HUES6 (cell line): Measurements from ENCODE around the gene PTPA.

Experiments
- H3K27ac ChIP-seq: 2 replicates; pipeline ENCODE4 v1.7.0; 2013; ENCODE audit warnings: low read depth, mild to moderate bottlenecking, low read length, inconsistent platforms
- H3K27me3 ChIP-seq: 2 replicates; pipeline ENCODE4 v1.6.1; 2013; ENCODE audit warnings: low read length; ENCODE audit not compliant: control insufficient read depth, insufficient read depth
- H3K36me3 ChIP-seq: 2 replicates; pipeline ENCODE4 v1.6.1; 2013; ENCODE audit warnings: low read length; ENCODE audit not compliant: control insufficient read depth, insufficient read depth
- H3K4me1 ChIP-seq: 2 replicates; pipeline ENCODE4 v1.6.1; 2013; ENCODE audit warnings: low read length; ENCODE audit not compliant: control insufficient read depth, insufficient read depth
- H3K4me3 ChIP-seq: 2 replicates; pipeline ENCODE4 v1.5.1; 2013; ENCODE audit warnings: low read depth, low read length
- H3K9ac ChIP-seq: one replicate; pipeline ENCODE4 v1.6.1; 2013; ENCODE audit warnings: mild to moderate bottlenecking, low read length
- H3K9me3 ChIP-seq: 2 replicates; pipeline ENCODE4 v1.6.1; 2013; ENCODE audit warnings: low read depth, low read length; ENCODE audit not compliant: control insufficient read depth, insufficient read depth

The PTPA gene

DNA sequence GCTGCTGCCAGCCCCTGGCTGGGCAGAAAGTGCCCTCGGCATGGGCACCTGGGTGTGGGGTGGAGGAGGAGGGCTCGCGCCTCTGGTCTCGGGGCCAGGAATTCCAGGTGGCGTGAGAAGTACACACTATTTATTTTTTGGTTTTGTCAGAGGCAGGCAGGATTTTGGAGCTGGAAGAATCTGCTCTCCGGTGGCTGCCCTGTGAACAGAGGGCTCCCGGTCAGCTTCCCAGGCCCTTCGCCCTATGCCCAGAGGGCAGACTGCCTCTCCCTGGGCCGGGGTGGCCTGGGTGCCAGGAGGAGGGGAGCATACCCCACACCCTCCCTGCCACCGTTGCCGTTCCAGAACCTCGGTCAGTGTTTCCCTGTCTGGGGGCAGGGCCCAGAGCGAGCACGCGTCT, 22.0 kb upstream of the PTPA start:
- no peak overlapping the region for H3K4me3 ChIP-seq
- no peaks in the 10 kb centered on the region for H3K4me1 ChIP-seq
- H3K36me3 ChIP-seq: peaks cover 57% of the 10 kb centered on the region
- no peaks in the 10 kb centered on the region for H3K9me3 ChIP-seq
- H3K9ac ChIP-seq: no peak overlapping the region
- H3K27ac ChIP-seq: no peak overlapping the region
- H3K27me3 ChIP-seq: no peaks in the 10 kb centered on the region

DNA sequence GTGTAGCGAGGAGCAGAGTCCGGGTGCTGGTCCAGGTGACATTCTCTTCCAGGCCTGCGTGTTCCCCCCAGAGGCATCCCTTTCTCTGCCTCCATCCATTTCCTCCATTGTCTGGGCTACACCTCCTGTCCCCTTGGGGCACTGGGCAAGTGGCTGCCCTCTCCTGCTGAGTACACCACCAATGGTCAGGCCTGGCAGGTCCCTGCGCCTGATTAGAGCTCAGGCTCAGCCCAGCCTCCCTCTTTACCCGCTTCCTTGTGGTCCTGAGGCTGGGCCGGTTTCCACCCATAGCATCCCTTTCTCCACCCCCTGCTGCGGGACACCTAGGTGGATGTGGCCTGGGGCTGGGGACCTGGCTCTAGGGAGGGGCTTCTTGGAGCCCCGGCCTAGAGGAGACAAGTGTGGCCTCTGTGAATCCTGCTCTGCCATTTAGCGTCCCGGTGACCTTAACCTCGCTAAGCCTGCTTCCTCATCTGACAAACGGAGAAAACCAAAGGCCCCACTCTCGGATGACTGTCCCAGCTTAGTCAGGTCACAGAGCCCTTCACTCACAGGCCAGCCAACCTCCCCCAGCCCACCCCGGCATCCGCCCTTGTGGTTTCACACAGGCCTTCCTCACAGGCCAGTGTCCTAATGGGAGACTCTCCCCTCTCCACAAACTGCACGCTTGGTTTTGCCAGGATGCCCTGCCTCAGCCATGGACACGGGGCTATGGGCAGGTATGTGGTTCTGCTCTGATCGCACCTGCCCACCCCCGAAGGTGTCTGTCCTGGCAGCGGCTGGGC, 17.4 kb upstream of the PTPA start:
- H3K27me3 ChIP-seq: no peaks in the 10 kb centered on the region
- H3K27ac ChIP-seq: no peak overlapping the region
- H3K4me3 ChIP-seq: no peak overlapping the region
- H3K9ac ChIP-seq: peak overlapping the region; percentile 15
- no peaks in the 10 kb centered on the region for H3K9me3 ChIP-seq
- no peaks in the 10 kb centered on the region for H3K4me1 ChIP-seq
- H3K36me3 ChIP-seq: peaks cover 21% of the 10 kb centered on the region

DNA sequence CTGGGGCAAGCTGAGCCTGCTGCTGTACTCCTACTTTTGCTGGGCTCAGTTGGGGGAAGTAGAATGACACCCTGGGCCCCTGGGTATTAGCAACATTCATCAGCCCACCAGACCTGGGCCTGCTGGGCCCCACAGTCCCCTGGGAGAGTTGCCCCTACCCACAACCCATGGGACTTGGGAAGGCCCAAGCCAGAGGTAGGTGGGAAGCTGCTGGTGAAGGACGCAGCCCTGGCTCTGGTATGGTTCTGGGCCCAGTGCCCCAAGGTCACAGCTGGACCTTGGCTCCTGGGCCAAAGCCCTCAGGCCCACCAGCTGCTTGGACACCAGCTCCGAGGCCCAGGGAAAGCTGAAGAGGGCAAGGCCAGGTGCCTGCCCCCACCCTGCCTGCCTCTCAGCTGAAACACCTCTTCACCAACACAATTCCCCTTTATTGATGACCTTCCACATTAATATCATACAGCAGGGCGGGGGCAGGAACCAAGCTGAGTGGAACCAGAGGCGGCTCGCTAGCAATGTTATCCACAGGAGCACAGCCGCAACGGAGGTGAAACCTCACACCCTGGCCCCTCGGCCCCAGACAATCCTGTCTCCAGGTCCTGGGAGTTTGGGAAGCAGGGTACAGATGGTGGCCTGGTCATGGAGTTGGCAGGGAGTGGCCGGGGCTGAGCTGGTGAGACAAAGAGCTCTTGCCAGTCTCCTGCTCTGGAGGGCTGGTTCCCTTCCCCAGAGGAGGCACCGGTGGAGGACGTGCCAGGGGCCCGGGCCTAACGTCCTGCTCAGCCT, 16.6 kb upstream of the PTPA start:
- H3K27ac ChIP-seq: no peak overlapping the region
- H3K9me3 ChIP-seq: no peaks in the 10 kb centered on the region
- no peaks in the 10 kb centered on the region for H3K4me1 ChIP-seq
- H3K4me3 ChIP-seq: no peak overlapping the region
- H3K36me3 ChIP-seq: peaks cover 13% of the 10 kb centered on the region
- no peak overlapping the region for H3K9ac ChIP-seq
- no peaks in the 10 kb centered on the region for H3K27me3 ChIP-seq

DNA sequence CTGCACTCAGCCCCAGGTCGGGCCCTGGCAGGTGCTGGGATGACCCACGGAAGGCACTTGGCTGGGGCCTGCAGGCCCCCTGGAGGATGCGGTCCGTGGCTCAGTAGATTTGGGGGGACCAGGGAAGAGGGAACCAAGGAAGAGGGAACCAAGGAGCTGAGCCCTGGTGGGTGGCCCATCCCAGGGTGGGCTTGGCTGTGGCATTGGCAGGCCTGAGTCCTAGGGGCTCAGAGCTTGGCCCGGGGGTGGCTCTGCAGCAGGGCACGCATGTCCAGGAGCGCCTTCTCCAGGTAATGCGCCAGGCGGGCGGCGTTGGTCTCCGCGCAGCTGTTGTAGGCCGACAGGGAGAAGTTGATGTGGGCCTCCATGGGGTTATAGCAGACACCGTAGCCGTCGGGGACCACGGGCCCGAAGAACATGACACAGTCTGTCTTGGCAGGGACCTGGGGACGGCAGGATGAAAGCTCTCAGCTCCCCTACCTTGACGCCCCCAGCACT, 16.0 kb upstream of the PTPA start:
- Histone ChIP-seq H3K9ac (no peak overlapping the region), H3K27ac (no peak overlapping the region), H3K9me3 (no peaks in the 10 kb centered on the region), H3K27me3 (no peaks in the 10 kb centered on the region), H3K4me1 (no peaks in the 10 kb centered on the region), H3K4me3 (no peak overlapping the region), H3K36me3 (peaks cover 7% of the 10 kb centered on the region)

DNA sequence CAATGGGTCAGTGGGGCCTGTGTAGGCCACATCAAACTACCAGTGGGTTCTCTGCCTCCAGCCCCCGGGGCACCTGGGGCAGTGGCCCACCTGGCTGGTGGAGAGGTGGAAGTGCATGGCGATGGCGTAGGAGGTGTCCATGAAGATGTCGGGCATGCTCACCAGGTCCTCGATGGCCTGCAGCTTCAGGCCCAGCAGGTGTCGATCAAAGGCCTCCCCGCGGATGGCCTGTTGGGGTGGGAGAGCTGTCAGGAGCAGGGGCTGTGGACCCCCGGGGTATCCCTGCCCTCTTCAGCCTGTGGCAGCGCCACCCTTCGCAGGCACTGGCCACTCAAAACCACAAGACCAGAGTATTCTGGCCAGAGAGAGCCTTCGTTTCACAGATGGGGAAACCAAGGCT, 15.3 kb upstream of the PTPA start:
- H3K36me3 ChIP-seq: 0 out of 2 replicates have a peak, but pooled peaks cover 3% of the 10 kb centered on the region
- no peaks in the 10 kb centered on the region for H3K4me1 ChIP-seq
- H3K9ac ChIP-seq: no peak overlapping the region
- H3K27ac ChIP-seq: no peak overlapping the region
- H3K4me3 ChIP-seq: no peak overlapping the region
- no peaks in the 10 kb centered on the region for H3K9me3 ChIP-seq
- no peaks in the 10 kb centered on the region for H3K27me3 ChIP-seq

DNA sequence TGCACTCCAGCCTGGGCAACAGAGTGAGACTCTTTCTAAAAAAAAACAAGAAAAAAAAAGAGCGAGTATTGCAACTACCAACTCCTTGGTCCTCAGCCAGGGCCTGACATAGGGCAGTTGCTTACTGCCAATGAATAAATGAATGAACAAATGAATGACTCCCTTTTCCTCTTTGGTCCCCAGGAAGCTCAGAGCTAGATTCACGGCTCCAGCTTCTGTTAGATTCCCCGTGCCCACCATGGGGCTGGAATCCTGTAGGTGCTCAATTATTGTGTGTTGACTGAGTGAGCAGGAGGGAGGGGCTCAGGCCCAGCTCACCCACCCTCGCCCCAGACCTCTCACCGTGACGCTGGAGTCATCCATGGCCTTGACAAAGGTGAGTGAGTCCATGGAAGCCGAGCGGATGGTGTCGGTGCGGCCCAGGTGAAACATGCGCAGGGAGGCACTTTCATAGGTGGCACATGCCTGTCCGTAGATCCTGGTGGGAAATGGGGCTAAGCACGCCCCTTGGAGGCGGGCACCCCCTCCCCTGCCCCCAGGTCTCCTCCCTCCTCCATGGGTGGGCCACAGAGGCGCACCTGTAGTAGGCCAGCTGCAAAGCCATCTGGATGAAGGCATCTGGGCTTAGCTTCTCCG, 13.4 kb upstream of the PTPA start:
- peaks cover 2% of the 10 kb centered on the region; the same call in 1 of the 2 replicates for H3K4me1 ChIP-seq
- H3K9me3 ChIP-seq: no peaks in the 10 kb centered on the region
- H3K36me3 ChIP-seq: 0 out of 2 replicates have a peak, but pooled peaks cover 3% of the 10 kb centered on the region
- no peak overlapping the region for H3K9ac ChIP-seq
- no peaks in the 10 kb centered on the region for H3K27me3 ChIP-seq
- H3K4me3 ChIP-seq: no peak overlapping the region
- H3K27ac ChIP-seq: no peak overlapping the region

DNA sequence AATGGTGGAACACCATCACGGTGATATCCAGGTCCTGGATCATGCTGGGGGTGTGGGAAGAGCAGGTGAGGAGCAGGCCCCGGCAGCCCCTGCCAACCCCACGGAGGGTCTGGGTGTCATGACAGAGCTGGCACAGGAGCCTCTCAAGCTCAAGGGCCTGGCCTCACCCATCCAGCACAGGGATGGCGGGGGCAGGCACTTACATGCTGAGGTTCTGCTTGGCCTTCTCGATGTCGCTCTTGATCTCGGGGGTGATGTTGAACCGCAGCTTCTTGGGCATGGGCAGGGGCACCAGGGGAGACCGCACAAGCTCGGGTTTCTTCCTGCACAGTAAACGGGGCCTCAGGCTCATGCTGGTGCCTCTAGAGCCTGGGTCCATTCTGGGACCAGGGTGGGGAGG, 12.9 kb upstream of the PTPA start:
- H3K4me1 ChIP-seq: peaks cover 4% of the 10 kb centered on the region; the same call in 1 of the 2 replicates
- H3K9ac ChIP-seq: no peak overlapping the region
- no peak overlapping the region for H3K4me3 ChIP-seq
- no peaks in the 10 kb centered on the region for H3K9me3 ChIP-seq
- no peak overlapping the region for H3K27ac ChIP-seq
- 0 out of 2 replicates have a peak, but pooled peaks cover 3% of the 10 kb centered on the region for H3K36me3 ChIP-seq
- H3K27me3 ChIP-seq: no peaks in the 10 kb centered on the region

DNA sequence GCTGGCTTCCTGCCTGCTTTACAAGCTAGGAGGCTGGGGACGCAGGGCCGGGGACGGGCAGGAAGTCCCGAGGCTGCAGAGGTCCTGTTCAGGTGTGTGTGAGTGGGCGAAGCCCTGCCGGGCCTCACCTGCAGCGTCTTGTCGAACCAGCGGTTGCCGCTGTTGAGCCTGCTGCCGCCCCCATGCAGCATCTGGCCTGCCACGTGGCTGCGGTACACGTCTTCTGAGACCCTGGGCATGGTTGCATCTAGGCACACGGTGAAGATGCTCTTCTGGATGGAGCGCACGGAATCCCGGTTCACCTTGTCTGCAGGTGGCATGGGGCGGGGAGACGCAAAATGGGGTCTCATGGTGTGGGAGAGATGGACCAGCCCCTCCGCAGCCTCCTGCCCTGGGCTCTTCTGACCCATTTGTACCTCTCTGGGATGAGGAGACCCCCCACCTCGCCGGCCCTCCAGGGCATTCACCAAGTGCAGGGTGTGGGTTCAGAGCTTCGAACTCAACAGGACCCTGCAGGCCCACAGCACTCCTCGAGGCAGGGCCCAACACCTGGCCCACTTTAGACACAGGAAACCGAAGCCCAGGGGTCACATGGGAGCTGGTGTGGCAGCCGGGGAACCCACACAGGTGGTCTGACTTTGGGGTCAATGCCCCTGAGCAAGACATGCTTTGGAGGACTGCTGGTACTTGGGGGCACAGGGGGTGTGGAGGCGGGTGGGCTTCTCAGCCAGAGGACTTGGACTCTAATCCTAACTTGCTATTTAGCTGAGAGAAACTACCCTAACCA, 10.6 kb upstream of the PTPA start:
- Histone ChIP-seq H3K9ac (no peak overlapping the region), H3K27ac (no peak overlapping the region), H3K27me3 (no peaks in the 10 kb centered on the region), H3K4me3 (no peak overlapping the region), H3K36me3 (no peaks in the 10 kb centered on the region), H3K4me1 (peaks cover 4% of the 10 kb centered on the region; the same call in 1 of the 2 replicates), H3K9me3 (no peaks in the 10 kb centered on the region)

DNA sequence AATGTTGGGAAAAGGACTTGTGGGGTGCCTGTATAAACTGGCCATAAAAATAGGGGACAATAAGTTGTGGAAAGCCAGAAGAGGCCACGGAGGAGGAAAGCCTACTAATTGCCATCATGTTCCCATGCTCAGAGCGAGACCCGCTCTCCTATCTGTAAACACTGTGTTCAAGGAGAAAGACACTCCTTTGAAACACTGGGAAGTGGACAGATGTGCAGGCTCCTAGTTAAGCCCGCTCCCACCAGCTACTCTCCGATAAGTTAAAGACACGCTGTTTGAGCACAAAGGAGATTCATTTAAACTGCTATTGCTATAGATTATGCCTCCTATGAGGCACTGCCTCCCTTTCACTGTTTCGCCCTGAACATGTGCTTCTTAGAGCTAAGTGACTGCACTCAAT, 9.9 kb upstream of the PTPA start:
- Histone ChIP-seq H3K4me1 (peaks cover 4% of the 10 kb centered on the region; the same call in 1 of the 2 replicates), H3K9ac (no peak overlapping the region), H3K27ac (no peak overlapping the region), H3K36me3 (no peaks in the 10 kb centered on the region), H3K27me3 (no peaks in the 10 kb centered on the region), H3K9me3 (no peaks in the 10 kb centered on the region), H3K4me3 (no peak overlapping the region)

DNA sequence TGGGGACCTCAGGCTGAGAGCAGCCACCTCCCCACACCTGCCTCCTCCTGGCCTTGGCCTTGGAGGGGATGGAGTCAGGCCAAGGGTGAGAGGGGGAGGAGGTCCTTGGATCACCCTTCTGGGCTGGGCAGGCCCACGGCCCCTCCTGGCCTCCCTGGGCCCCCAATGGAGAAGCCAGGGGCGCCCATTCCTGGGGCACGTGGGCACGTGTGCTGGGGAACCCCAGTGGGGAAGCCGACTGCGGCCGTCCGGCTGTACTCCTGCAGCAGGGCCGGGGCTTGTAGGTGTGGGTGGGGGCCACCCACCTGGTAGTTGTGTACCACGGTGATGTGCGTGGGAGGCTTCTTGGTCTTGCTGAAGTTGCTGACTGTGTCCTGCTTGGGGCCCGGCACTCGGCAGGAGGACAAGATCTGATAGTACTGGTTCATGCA, 9.1 kb upstream of the PTPA start:
- Histone ChIP-seq H3K27me3 (no peaks in the 10 kb centered on the region), H3K4me3 (no peak overlapping the region), H3K4me1 (peaks cover 4% of the 10 kb centered on the region; the same call in 1 of the 2 replicates), H3K36me3 (no peaks in the 10 kb centered on the region), H3K9ac (no peak overlapping the region), H3K9me3 (no peaks in the 10 kb centered on the region), H3K27ac (no peak overlapping the region)
